NCI-H2196 treated with DMSO at 0.1 percent for 48 hours (cell line): ENCODE results near the gene PCNX2.

ENCODE experiments used
- DNase-seq: peaks from one replicate; lab custom pipeline; 2025; ENCODE audit not compliant: unreplicated experiment; lab: John Stamatoyannopoulos, UW

PCNX2 gene

GRCh38 chr1:232939748-232940147, 355.8 kb downstream of the PCNX2 start:
- DNase-seq = no peak

- no peak for DNase-seq
Observed at GRCh38 chr1:232938926-232939325, 356.6 kb downstream of the PCNX2 start.

GRCh38 chr1:232937741-232938375, 357.7 kb downstream of the PCNX2 start:
- DNase-seq = no peak

- DNase-seq = no peak
Observed at GRCh38 chr1:232936941-232937340, 358.6 kb downstream of the PCNX2 start.
